HFFc6 (cell line): Measurements from ENCODE around the gene FHOD3. TPM values are rescaled to one million over a fixed set of nuclear protein-coding genes. Genes with fewer than 3 reads are reported as not detected.
A peak's percentile ranks its signal among the peaks of the same experiment; 100 is the strongest.

Source experiments
- DNase-seq: peaks from one replicate; pipeline ENCODE4 v3.0.0-alpha.2; 2018
- H3K27ac Mint-ChIP-seq: 2 replicates; pipeline ENCODE4 v1.8.0; 2020; ENCODE audit warnings: mild to moderate bottlenecking, mixed read lengths
- H3K27me3 Mint-ChIP-seq: 2 replicates; pipeline ENCODE4 v1.8.0; 2021; ENCODE audit warnings: mild to moderate bottlenecking, moderate library complexity, mixed read lengths; ENCODE audit not compliant: insufficient read depth
- H3K36me3 Mint-ChIP-seq: 2 replicates; pipeline ENCODE4 v1.8.0; 2021; ENCODE audit warnings: low read depth, mixed read lengths
- H3K4me1 Mint-ChIP-seq: 2 replicates; pipeline ENCODE4 v1.8.0; 2020; ENCODE audit warnings: low read depth, mixed read lengths
- H3K4me3 Mint-ChIP-seq: 2 replicates; pipeline ENCODE4 v1.8.0; 2020; ENCODE audit warnings: mild to moderate bottlenecking, moderate library complexity, mixed read lengths
- H3K9me3 Mint-ChIP-seq: 2 replicates; pipeline ENCODE4 v1.8.0; 2020; ENCODE audit warnings: mild to moderate bottlenecking, mixed read lengths
- total RNA-seq, 6 experiments: library from RNA; stranded (reverse); fragmentation: NEBNext Ultra II Directional; extraction: Animal tissue kit (Norgen Biotek cat#: 25700); gene quantifications; 2 replicates in 1 of 6; 3 replicates in 5 of 6; pipeline ENCODE4 v1.2.3, GENCODE V29; 2021
- TF ChIP-seq, protein P1 (sequence below): fragments of 200-600 bp; sonication (generic); IDR thresholded peaks from 2 replicates; pipeline ENCODE4 v1.5.0; 2021; ENCODE audit warnings: antibody characterized with exemption, mild to moderate bottlenecking

The FHOD3 gene
- total RNA-seq, 6 experiments from 2014 or later: 32.8 to 67.6 (median 61.4) TPM

DNA sequence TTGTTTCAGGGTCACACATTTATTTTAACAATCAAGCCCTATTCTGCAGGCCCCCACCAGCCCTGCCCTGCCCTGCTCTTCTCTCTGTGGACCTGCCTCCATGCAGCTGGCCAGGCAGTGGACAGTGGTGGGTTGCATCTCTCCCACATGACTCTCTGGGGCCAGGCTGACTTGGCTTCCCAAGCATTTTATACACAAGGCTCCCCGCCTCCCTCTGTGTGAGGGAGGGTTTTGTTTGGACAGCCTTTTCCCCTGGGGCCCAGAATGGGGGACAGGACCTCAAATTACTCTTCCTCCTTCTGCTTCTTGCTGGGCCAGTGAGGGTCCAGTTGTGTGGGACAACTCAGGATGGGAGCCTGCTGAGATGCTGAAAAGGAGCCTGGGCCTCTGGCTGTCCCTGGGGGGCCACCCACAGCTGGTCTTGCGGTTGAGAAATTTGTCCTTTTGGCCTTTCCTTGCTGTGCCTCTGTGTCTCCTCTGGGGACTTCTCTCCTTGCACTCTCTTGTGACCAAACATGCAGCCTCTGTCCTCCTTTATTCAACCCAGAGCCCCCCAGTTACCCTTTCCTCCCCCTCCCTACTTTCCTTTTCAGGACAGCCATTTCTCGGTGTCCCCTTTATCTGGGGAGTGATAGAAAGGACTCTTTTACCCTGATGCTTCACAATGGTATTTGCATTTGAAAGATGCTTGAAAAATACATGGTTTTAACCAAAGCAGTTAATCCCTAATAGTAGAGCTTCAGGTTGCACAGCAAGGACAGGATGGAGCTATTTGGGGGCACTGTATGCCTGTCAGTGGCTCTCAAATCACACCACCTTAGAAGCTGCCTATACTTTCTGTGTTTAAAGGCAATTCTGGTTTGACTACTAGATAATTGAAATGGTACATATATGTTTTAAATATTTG lies 151.1 kb downstream of the FHOD3 start:
- Mint-ChIP-seq H3K4me1 (peaks cover 89% of the 10 kb centered on the region), H3K36me3 (peaks cover 19% of the 10 kb centered on the region), H3K27me3 (peaks cover 2% of the 10 kb centered on the region; the same call in 1 of the 2 replicates), H3K4me3 (peak overlapping the region; percentile 54; the same call in 1 of the 2 replicates), H3K9me3 (no peaks in the 10 kb centered on the region), H3K27ac (peak overlapping the region; percentile 74)
- DNase-seq: no peak
- TF ChIP-seq, protein P1, sequence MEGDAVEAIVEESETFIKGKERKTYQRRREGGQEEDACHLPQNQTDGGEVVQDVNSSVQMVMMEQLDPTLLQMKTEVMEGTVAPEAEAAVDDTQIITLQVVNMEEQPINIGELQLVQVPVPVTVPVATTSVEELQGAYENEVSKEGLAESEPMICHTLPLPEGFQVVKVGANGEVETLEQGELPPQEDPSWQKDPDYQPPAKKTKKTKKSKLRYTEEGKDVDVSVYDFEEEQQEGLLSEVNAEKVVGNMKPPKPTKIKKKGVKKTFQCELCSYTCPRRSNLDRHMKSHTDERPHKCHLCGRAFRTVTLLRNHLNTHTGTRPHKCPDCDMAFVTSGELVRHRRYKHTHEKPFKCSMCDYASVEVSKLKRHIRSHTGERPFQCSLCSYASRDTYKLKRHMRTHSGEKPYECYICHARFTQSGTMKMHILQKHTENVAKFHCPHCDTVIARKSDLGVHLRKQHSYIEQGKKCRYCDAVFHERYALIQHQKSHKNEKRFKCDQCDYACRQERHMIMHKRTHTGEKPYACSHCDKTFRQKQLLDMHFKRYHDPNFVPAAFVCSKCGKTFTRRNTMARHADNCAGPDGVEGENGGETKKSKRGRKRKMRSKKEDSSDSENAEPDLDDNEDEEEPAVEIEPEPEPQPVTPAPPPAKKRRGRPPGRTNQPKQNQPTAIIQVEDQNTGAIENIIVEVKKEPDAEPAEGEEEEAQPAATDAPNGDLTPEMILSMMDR: no peak

DNA sequence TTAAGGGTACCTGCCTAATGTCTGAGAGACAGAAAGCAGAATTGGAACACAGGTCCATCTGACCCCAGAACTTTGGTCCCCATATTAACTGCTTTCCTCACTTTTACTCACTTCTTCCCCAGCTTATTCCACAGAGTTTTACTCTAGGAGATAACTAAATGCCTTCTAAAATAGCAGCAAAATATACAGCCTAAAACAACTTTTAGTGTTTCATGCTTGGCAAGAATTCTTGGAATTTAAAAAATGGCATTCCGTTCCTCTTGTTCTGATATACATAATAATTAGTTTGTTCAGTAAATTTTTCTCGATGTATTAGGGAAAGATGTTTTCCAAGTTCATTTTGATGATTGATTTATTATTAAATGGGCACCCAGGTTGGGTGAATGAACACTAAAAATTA lies 151.9 kb downstream of the FHOD3 start:
- DNase-seq: no peak
- Mint-ChIP-seq H3K4me3 (peak overlapping the region; percentile 23; the same call in 1 of the 2 replicates), H3K27ac (peak overlapping the region; percentile 60), H3K4me1 (peaks cover 81% of the 10 kb centered on the region), H3K27me3 (peaks cover 2% of the 10 kb centered on the region; the same call in 1 of the 2 replicates), H3K9me3 (no peaks in the 10 kb centered on the region), H3K36me3 (peaks cover 12% of the 10 kb centered on the region)
- TF ChIP-seq, protein P1: no peak

DNA sequence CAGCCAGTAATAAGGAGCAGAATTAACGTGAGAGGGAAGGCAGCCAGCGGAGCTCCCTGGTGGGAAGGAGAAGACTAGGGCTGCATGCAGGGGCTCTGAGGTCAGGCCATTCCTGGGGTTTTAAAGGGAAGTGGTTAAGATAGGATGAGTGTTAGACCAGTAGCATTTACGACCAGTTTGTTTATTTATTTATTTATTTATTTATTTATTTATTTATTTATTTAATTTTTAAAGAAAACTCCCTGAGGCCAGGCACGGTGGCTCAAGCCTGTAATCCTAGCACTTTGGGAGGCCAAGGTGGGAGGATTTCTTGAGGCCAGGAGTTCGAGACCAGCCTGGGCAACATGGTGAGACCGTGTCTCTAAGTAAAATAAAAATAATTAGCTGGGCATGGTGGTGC lies 152.8 kb downstream of the FHOD3 start:
- TF ChIP-seq, protein P1: no peak
- no peak overlapping the region for H3K27ac Mint-ChIP-seq
- no peak for DNase-seq
- peaks cover 2% of the 10 kb centered on the region; the same call in 1 of the 2 replicates for H3K27me3 Mint-ChIP-seq
- no peak overlapping the region for H3K4me3 Mint-ChIP-seq
- H3K36me3 Mint-ChIP-seq: peaks cover 9% of the 10 kb centered on the region
- no peaks in the 10 kb centered on the region for H3K9me3 Mint-ChIP-seq
- peaks cover 75% of the 10 kb centered on the region for H3K4me1 Mint-ChIP-seq

DNA sequence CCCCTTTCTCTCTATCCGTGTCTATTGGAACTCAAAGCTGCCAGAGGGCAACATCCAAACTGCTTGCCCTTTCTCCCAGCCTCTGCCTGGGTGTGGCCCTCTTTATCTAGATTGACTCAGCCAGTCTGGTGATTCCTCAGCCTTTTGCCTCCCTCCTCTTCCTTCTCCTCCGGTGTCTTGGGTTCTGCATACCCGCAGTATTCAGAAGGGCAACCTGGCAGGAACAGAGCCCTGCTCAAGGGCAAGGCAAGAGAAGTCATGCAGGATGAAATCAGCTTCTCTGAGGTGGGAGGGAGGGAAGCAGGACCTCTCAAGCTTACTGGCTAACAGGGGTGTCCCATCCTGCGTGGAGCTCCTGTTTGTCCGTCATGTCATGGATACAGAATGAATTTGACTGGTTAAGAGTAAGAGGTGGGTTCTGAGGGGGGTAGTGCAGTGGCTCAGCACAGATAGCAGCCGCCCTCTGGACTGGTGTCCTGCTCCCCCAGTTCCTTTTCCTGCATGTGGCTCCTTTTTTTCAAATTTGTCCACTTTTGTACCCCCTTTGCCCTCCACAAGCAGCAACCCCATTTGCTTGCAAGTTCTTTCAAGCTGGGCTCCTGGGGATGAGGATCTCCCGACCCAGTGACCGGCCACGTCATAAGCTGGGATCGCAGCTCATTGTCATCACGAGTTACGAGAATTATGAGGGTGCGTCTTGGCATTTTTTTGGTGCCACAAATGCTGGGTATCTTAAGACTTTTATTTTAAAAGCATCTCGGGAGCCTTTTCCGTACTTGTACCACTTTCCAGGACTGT lies 154.1 kb downstream of the FHOD3 start:
- no peak for DNase-seq
- Mint-ChIP-seq H3K27me3 (peaks cover 2% of the 10 kb centered on the region; the same call in 1 of the 2 replicates), H3K4me1 (peaks cover 70% of the 10 kb centered on the region), H3K9me3 (no peaks in the 10 kb centered on the region), H3K4me3 (no peak overlapping the region), H3K36me3 (peaks cover 9% of the 10 kb centered on the region), H3K27ac (peak overlapping the region; percentile 62)
- TF ChIP-seq, protein P1: no peak

DNA sequence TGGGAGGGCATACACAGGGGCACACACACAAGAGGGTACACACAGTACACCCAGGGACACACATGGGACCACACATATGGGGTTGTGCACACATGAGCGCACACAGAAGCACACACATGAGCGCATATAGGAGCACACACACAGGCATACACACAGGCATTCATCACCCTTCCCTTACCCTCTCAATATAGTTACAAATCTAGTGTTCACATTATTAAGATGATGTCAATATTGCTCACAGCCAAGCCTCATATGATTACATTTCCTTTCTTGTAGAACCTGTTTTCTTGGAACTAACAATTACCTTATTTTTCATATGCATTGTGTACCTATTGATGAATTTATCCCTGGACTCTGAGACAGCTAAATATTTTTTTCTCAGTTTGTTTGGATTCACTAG lies 156.7 kb downstream of the FHOD3 start:
- Mint-ChIP-seq H3K36me3 (peaks cover 9% of the 10 kb centered on the region), H3K4me3 (no peak overlapping the region), H3K9me3 (no peaks in the 10 kb centered on the region), H3K27me3 (peaks cover 4% of the 10 kb centered on the region), H3K4me1 (peaks cover 62% of the 10 kb centered on the region), H3K27ac (no peak overlapping the region)
- no peak for DNase-seq
- TF ChIP-seq, protein P1: no peak
